Endodermal cell (in vitro differentiated cells): ENCODE data around the gene INHBB. TPM values are rescaled to one million over a fixed set of nuclear protein-coding genes. Genes with fewer than 3 reads are reported as not detected.
A peak's percentile ranks its signal among the peaks of the same experiment; 100 is the strongest.

Experiments
- DNase-seq: peaks from one replicate; pipeline ENCODE4 v3.0.0-alpha.2; 2017
- H3K27ac ChIP-seq: 2 replicates; pipeline ENCODE4 v1.5.1; 2013; ENCODE audit warnings: mild to moderate bottlenecking, low read depth, low read length, moderate library complexity
- H3K27me3 ChIP-seq: 2 replicates; pipeline ENCODE4 v1.6.1; 2013; ENCODE audit warnings: mild to moderate bottlenecking, low read length, moderate library complexity; ENCODE audit not compliant: insufficient read depth, control insufficient read depth, poor library complexity, severe bottlenecking
- H3K36me3 ChIP-seq: 2 replicates; pipeline ENCODE4 v1.7.0; 2013; ENCODE audit warnings: mild to moderate bottlenecking, low read length, moderate library complexity; ENCODE audit not compliant: control insufficient read depth, insufficient read depth
- H3K4me1 ChIP-seq: one replicate; pipeline ENCODE4 v1.7.0; 2013; ENCODE audit warnings: low read length; ENCODE audit not compliant: control insufficient read depth, insufficient read depth
- H3K4me3 ChIP-seq: 2 replicates; pipeline ENCODE4 v1.5.1; 2013; ENCODE audit warnings: mild to moderate bottlenecking, low read length, moderate library complexity
- H3K9ac ChIP-seq: 2 replicates; pipeline ENCODE4 v1.6.1; 2013; ENCODE audit warnings: mild to moderate bottlenecking, low read length, moderate library complexity; ENCODE audit not compliant: poor library complexity, severe bottlenecking; ENCODE audit errors: extremely low read depth
- H3K9me3 ChIP-seq: 2 replicates; pipeline ENCODE4 v1.6.1; 2013; ENCODE audit warnings: mild to moderate bottlenecking, low read length, moderate library complexity; ENCODE audit not compliant: control insufficient read depth
- H3K27ac Mint-ChIP-seq: 2 replicates; pipeline ENCODE4 v1.8.0; 2020; ENCODE audit warnings: mixed read lengths
- H3K27me3 Mint-ChIP-seq: 2 replicates; pipeline ENCODE4 v1.8.0; 2021; ENCODE audit warnings: mild to moderate bottlenecking, mixed read lengths; ENCODE audit not compliant: insufficient read depth
- H3K36me3 Mint-ChIP-seq: 2 replicates; pipeline ENCODE4 v1.8.0; 2020; ENCODE audit warnings: low read depth, mixed read lengths
- H3K4me1 Mint-ChIP-seq: 2 replicates; pipeline ENCODE4 v1.8.0; 2020; ENCODE audit warnings: mixed read lengths
- H3K4me3 Mint-ChIP-seq: 2 replicates; pipeline ENCODE4 v1.8.0; 2020; ENCODE audit warnings: mild to moderate bottlenecking, moderate library complexity, mixed read lengths
- H3K9me3 Mint-ChIP-seq: 2 replicates; pipeline ENCODE4 v1.8.0; 2020; ENCODE audit warnings: mild to moderate bottlenecking, mixed read lengths
- WGBS, 2 experiments: methylation state at CpG; one replicate each; pipeline versions ENCODE4 v1.1.5 to v1.1.7; 2013; ENCODE audit warnings: missing lambda C conversion rate in 2 of 2, mixed read lengths in 1 of 2; ENCODE audit not compliant: insufficient coverage in 1 of 2, insufficient read length in 1 of 2; 5-methylcytosine and 5-hydroxymethylcytosine counted together
- total RNA-seq, 2 donors: library from RNA; stranded (reverse); fragmentation: NEBNext Ultra II Directional in 1 of 2; extraction: Animal tissue kit (Norgen Biotek cat#: 25700) in 1 of 2; gene quantifications; 2 replicates in 1 of 2; 3 replicates in 1 of 2; pipeline ENCODE4 v1.2.1, GENCODE V29; 2021
- TF ChIP-seq, protein P1 (sequence below): fragments of 200-600 bp; sonication (generic); conservative IDR thresholded peaks from 2 replicates; pipeline ENCODE4 v1.5.0; 2021; ENCODE audit warnings: antibody characterized with exemption, mild to moderate bottlenecking

Gene INHBB
- total RNA-seq, 2 donors from 2014 or later = not detected

DNA sequence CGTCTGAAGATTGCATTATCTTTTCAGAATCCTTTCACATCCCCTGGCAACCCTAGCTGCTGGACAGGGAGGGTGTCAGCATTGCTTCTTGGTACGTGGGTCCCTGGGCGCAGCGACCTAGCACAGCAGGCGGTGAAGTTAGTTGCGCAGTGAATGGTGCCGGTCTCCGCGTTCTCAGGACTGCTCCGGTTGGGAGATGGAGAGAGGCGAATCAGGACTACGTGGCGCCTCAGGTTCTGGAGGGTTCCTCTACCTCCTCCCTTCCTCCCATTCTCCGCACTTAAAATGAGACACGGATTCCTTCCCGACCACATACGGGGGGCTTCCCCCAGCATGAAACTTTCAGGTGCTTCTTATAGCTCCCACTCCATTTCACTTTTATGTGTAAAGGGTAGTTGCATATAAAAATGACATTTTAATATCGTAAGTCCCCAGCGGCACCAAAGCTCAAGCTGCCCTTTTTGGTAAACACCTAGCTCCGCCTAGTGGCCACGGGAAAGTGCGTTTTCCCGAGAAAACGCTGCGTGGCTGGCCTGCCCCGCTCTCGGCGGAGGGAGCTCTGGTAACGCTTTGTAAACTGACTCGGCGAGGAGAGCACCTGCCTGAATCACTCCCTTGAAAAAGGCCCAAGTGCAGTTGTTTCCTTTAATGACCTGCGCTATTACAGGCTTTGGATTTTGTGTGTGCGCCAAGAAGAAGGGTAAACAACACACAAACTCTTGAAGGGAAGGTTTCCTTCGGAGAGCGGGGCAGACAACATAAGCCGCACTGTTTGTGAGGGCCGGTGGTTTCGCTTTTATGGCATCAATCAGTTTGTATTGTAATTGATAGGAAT lies 32.9 kb upstream of the INHBB start:
- H3K9ac ChIP-seq = no peak overlapping the region
- Mint-ChIP-seq H3K27me3 (peaks cover 48% of the 10 kb centered on the region), H3K9me3 (no peaks in the 10 kb centered on the region), H3K27ac (no peak overlapping the region), H3K4me3 (peak overlapping the region; percentile 46), H3K36me3 (no peaks in the 10 kb centered on the region), H3K4me1 (peaks cover 16% of the 10 kb centered on the region)
- H3K4me1 ChIP-seq = peaks cover 6% of the 10 kb centered on the region
- peak; percentile 93 for DNase-seq
- TF ChIP-seq, protein P1, sequence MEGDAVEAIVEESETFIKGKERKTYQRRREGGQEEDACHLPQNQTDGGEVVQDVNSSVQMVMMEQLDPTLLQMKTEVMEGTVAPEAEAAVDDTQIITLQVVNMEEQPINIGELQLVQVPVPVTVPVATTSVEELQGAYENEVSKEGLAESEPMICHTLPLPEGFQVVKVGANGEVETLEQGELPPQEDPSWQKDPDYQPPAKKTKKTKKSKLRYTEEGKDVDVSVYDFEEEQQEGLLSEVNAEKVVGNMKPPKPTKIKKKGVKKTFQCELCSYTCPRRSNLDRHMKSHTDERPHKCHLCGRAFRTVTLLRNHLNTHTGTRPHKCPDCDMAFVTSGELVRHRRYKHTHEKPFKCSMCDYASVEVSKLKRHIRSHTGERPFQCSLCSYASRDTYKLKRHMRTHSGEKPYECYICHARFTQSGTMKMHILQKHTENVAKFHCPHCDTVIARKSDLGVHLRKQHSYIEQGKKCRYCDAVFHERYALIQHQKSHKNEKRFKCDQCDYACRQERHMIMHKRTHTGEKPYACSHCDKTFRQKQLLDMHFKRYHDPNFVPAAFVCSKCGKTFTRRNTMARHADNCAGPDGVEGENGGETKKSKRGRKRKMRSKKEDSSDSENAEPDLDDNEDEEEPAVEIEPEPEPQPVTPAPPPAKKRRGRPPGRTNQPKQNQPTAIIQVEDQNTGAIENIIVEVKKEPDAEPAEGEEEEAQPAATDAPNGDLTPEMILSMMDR = peak; percentile 93
- no peaks in the 10 kb centered on the region for H3K27me3 ChIP-seq
- no peaks in the 10 kb centered on the region for H3K9me3 ChIP-seq
- H3K4me3 ChIP-seq = no peak overlapping the region
- no peak overlapping the region for H3K27ac ChIP-seq
- no peaks in the 10 kb centered on the region for H3K36me3 ChIP-seq
- 31 to 33% methylated on average over 22 to 38 of the region's 38 CpGs for WGBS, 2 experiments

DNA sequence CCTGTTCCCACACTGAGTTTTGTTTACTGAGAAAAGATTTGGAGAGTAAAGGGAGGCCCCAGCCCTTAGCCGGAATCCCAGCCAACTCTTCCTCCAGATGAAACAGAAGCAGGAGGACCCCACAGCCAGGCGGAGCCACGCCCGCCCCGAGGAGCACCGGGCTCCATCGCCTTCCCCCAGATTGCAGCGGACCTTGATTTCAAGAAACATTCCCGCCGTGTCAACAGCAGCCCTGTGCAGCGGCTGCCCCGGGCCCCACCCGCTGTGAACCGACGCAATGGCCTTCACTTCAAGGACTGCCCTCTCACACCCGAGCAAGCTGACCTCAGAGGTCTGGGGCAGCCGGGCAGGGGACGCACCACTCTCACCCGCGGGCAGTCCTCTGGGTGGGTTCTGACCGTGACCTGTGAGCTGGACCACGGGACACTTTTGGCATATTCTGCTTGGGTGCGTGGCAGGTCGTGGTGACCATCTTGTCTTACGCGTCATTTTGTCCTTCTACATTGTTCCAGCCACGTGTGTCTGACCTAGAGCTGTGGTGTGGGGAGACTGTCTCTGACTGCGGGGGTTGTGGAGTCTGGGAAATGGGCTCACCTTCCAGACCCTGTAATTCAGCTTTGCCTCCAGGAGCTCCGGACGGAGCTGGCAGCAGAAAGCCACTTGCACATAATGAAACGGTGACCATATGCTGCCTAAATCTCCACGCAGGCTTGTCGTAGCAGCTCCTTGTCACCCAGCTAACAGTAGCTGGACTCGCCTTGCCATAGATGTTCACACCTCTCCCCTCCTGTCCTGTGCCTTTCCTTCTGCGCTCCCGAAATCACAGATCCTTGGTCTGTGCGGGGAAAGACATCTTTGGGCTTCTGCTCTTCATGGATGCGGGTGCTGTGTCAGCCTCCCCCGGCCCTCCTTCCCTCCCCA lies 32.0 kb upstream of the INHBB start:
- peaks cover 6% of the 10 kb centered on the region for H3K4me1 ChIP-seq
- no peaks in the 10 kb centered on the region for H3K9me3 ChIP-seq
- no peak overlapping the region for H3K27ac ChIP-seq
- TF ChIP-seq, protein P1 = no peak
- H3K4me3 ChIP-seq = no peak overlapping the region
- H3K4me1 Mint-ChIP-seq = peaks cover 16% of the 10 kb centered on the region
- no peak for DNase-seq
- WGBS, 2 experiments = 91 to 92% methylated on average over 32 to 39 of the region's 39 CpGs
- no peak overlapping the region for H3K27ac Mint-ChIP-seq
- H3K27me3 Mint-ChIP-seq = peaks cover 48% of the 10 kb centered on the region
- H3K4me3 Mint-ChIP-seq = no peak overlapping the region
- H3K9me3 Mint-ChIP-seq = no peaks in the 10 kb centered on the region
- no peak overlapping the region for H3K9ac ChIP-seq
- H3K27me3 ChIP-seq = no peaks in the 10 kb centered on the region
- H3K36me3 ChIP-seq = no peaks in the 10 kb centered on the region
- no peaks in the 10 kb centered on the region for H3K36me3 Mint-ChIP-seq

DNA sequence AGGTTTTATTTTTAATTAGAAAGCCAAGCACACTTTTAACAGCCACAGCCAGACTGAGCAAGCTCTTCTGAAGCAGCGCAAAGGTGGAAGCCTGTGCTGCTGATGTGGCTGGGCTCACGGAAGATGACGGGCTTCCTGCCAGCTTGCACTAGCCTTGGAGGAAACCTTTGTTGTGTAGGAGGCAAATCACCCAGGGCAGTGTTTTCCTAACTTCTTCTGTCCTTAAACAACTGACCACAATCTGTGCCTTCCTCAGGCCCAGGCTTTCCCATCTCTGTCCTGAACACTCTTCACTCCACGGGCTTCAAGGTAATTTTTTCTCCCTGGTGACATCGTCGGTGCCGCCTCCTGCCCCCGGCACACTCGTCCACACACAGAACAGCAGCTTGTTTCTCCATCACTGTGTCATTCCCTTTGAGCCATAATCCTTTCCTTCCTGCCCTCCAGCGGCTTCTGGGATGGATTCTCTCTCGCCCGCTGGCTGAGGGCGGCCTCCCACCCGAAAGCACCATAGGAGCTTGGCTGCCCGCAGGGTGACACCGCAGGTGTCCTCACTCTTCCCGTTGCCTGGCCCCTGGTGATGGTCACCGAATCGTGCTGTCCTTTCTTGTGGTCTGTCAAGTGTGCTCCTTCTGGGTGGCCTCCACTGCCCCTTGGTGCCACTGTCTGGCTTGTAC lies 31.1 kb upstream of the INHBB start:
- 87 to 90% methylated on average over 17 to 19 of the region's 19 CpGs for WGBS, 2 experiments
- H3K9me3 Mint-ChIP-seq = no peaks in the 10 kb centered on the region
- H3K4me1 Mint-ChIP-seq = peaks cover 16% of the 10 kb centered on the region
- H3K4me3 Mint-ChIP-seq = no peak overlapping the region
- peaks cover 49% of the 10 kb centered on the region for H3K27me3 Mint-ChIP-seq
- Histone ChIP-seq H3K36me3 (no peaks in the 10 kb centered on the region), H3K9me3 (no peaks in the 10 kb centered on the region), H3K27ac (no peak overlapping the region), H3K27me3 (no peaks in the 10 kb centered on the region), H3K4me1 (peaks cover 6% of the 10 kb centered on the region), H3K4me3 (no peak overlapping the region), H3K9ac (no peak overlapping the region)
- no peak for DNase-seq
- TF ChIP-seq, protein P1 = no peak
- no peaks in the 10 kb centered on the region for H3K36me3 Mint-ChIP-seq
- no peak overlapping the region for H3K27ac Mint-ChIP-seq
